ENCODE results near the gene RCOR1.

Gene RCOR1

GRCh38 chr14:102697501-102697900, 105.1 kb downstream of the RCOR1 start:
- no peak overlapping the region for H3K4me3 Mint-ChIP-seq
- peaks cover 4% of the 10 kb centered on the region for H3K9me3 Mint-ChIP-seq
- peaks cover 16% of the 10 kb centered on the region for H3K36me3 Mint-ChIP-seq (ENCODE audit: low read depth)
- H3K4me1 Mint-ChIP-seq (ENCODE audit: low read depth), result peaks cover 19% of the 10 kb centered on the region
- H3K27me3 Mint-ChIP-seq (ENCODE audit: low read depth), result no peaks in the 10 kb centered on the region
- H3K27ac Mint-ChIP-seq, result no peak overlapping the region
- no peak for DNase-seq (ENCODE audit: low spot score)

GRCh38 chr14:102699416-102700110, 107.1 kb downstream of the RCOR1 start:
- Mint-ChIP-seq H3K9me3 (peaks cover 14% of the 10 kb centered on the region), H3K27me3 (ENCODE audit: low read depth) (no peaks in the 10 kb centered on the region), H3K4me3 (no peak overlapping the region), H3K27ac (no peak overlapping the region), H3K36me3 (ENCODE audit: low read depth) (peaks cover 25% of the 10 kb centered on the region), H3K4me1 (ENCODE audit: low read depth) (peaks cover 16% of the 10 kb centered on the region)
- DNase-seq (ENCODE audit: low spot score), result no peak

GRCh38 chr14:102708494-102708893, 116.0 kb downstream of the RCOR1 start:
- H3K4me3 Mint-ChIP-seq, result no peak overlapping the region
- no peaks in the 10 kb centered on the region for H3K9me3 Mint-ChIP-seq
- no peaks in the 10 kb centered on the region for H3K4me1 Mint-ChIP-seq (ENCODE audit: low read depth)
- peaks cover 28% of the 10 kb centered on the region for H3K36me3 Mint-ChIP-seq (ENCODE audit: low read depth)
- H3K27me3 Mint-ChIP-seq (ENCODE audit: low read depth), result no peaks in the 10 kb centered on the region
- no peak for DNase-seq (ENCODE audit: low spot score)
- no peak overlapping the region for H3K27ac Mint-ChIP-seq

GRCh38 chr14:102711207-102711606, 118.8 kb downstream of the RCOR1 start:
- Mint-ChIP-seq H3K4me1 (ENCODE audit: low read depth) (peaks cover 1% of the 10 kb centered on the region), H3K4me3 (no peak overlapping the region), H3K9me3 (no peaks in the 10 kb centered on the region), H3K27me3 (ENCODE audit: low read depth) (no peaks in the 10 kb centered on the region), H3K27ac (no peak overlapping the region), H3K36me3 (ENCODE audit: low read depth) (peaks cover 30% of the 10 kb centered on the region)
- DNase-seq (ENCODE audit: low spot score), result no peak

DNA sequence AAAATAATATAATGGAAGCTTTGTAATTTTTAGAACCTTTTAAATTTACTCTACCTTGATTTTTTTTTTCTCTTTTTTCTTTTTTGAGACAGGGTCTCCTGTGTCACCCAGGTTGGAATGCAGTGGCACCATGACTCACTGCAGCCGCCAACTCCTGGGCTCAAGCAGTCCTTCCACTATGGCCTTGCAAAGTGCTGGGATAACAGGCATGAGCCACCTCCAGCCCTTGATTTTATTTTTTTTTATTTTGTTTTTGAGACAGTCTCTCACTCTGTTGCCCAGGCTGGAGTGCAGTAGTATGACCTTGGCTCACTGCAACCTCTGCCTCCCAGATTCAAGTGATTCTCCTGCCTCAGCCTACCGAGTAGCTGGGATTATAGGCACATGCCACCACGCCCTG, 119.5 kb downstream of the RCOR1 start:
- peaks cover 33% of the 10 kb centered on the region for H3K36me3 Mint-ChIP-seq (ENCODE audit: low read depth)
- H3K4me3 Mint-ChIP-seq, result no peak overlapping the region
- no peak for DNase-seq (ENCODE audit: low spot score)
- no peaks in the 10 kb centered on the region for H3K9me3 Mint-ChIP-seq
- H3K27ac Mint-ChIP-seq, result no peak overlapping the region
- H3K4me1 Mint-ChIP-seq (ENCODE audit: low read depth), result peaks cover 5% of the 10 kb centered on the region
- no peaks in the 10 kb centered on the region for H3K27me3 Mint-ChIP-seq (ENCODE audit: low read depth)

- DNase-seq (ENCODE audit: low spot score), result no peak
- peaks cover 51% of the 10 kb centered on the region for H3K36me3 Mint-ChIP-seq (ENCODE audit: low read depth)
- peak overlapping the region; percentile 18 for H3K4me3 Mint-ChIP-seq
- H3K27ac Mint-ChIP-seq, result peak overlapping the region; percentile 49
- no peaks in the 10 kb centered on the region for H3K9me3 Mint-ChIP-seq
- no peaks in the 10 kb centered on the region for H3K27me3 Mint-ChIP-seq (ENCODE audit: low read depth)
- H3K4me1 Mint-ChIP-seq (ENCODE audit: low read depth), result peaks cover 12% of the 10 kb centered on the region
Observed at GRCh38 chr14:102717276-102717675, 124.8 kb downstream of the RCOR1 start.

DNA sequence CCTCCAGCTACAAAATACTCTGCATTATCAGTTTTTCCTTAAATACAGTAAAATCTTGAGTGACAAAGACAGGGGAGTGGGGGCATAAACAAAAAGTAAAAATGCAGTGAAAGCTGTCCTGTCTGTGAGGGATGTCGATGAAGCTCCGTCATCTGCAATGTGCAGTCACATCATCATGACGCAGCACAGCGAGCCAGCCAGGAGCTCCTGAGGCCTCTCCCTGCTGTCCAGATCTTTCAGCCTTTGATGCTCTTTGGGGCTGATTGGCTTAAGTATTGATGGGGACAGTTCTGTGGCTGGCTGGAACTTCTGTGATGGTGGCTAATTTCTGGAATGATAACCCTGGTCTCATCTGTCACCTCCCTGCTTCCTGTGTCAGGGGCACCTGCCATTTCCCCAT, 130.2 kb downstream of the RCOR1 start:
- H3K36me3 Mint-ChIP-seq (ENCODE audit: low read depth), result peaks cover 62% of the 10 kb centered on the region
- H3K27ac Mint-ChIP-seq, result no peak overlapping the region
- H3K9me3 Mint-ChIP-seq, result no peaks in the 10 kb centered on the region
- no peaks in the 10 kb centered on the region for H3K27me3 Mint-ChIP-seq (ENCODE audit: low read depth)
- no peak overlapping the region for H3K4me3 Mint-ChIP-seq
- H3K4me1 Mint-ChIP-seq (ENCODE audit: low read depth), result no peaks in the 10 kb centered on the region
- DNase-seq (ENCODE audit: low spot score), result no peak

DNA sequence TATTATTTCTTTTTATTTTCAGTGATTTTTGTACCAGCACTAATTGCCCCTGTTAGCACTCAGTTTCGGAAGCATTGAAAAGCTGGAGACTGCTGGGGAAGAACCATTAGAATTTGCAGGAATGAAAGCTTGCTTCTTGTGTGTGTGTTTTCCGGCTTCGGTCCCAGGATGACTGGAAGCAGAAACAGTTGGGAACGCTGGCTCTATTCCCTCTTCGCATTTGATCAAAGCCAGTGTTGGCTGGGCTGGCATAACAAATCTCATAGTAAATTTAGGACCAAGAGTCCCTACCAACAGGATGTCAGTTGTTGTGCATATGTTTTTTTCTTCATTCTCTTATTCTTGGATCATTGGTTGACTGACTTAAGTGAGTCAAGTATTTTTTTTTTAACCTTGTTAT, 131.2 kb downstream of the RCOR1 start:
- H3K4me3 Mint-ChIP-seq, result no peak overlapping the region
- H3K36me3 Mint-ChIP-seq (ENCODE audit: low read depth), result peaks cover 62% of the 10 kb centered on the region
- DNase-seq (ENCODE audit: low spot score), result no peak
- H3K27ac Mint-ChIP-seq, result no peak overlapping the region
- no peaks in the 10 kb centered on the region for H3K4me1 Mint-ChIP-seq (ENCODE audit: low read depth)
- H3K9me3 Mint-ChIP-seq, result no peaks in the 10 kb centered on the region
- H3K27me3 Mint-ChIP-seq (ENCODE audit: low read depth), result no peaks in the 10 kb centered on the region

DNA sequence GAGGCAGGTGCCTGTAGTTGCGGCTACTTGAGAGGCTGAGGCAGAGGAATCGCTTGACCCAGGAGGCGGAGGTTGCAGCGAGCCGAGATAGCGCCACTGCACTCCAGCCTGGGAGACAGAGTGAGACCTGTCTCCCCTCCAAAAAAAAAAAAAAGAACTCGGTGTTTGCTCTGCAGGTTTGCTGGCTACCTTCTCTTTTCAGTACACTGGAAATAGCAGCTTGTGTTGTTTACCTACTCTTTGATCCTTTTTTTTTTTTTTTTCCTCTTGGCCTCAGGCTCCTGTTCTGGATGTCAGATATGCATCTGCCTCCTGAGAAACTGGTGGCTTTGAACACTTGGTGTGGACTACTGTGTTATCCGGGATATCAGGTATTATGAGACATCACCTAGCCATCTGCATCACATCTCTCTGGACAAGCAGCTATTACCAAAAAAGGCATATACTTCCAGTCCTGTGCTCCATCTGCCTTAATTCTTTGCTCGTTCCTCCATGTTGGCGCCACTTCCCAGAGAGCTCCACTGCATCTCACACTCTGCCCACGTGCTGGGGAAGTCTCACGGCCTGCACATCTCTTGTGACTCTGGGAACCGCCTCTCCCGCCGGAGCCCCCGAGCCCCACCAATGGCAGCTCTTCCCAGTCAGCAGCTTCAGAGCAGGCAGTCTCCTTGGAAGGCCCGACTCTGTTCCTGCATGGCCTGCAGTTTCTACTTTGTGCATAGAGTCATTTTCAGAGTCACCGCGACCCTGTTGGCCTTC, 133.9 kb downstream of the RCOR1 start:
- Mint-ChIP-seq H3K4me1 (ENCODE audit: low read depth) (no peaks in the 10 kb centered on the region), H3K27ac (no peak overlapping the region), H3K9me3 (no peaks in the 10 kb centered on the region), H3K4me3 (no peak overlapping the region), H3K36me3 (ENCODE audit: low read depth) (peaks cover 47% of the 10 kb centered on the region), H3K27me3 (ENCODE audit: low read depth) (no peaks in the 10 kb centered on the region)
- no peak for DNase-seq (ENCODE audit: low spot score)

- no peaks in the 10 kb centered on the region for H3K4me1 Mint-ChIP-seq (ENCODE audit: low read depth)
- DNase-seq (ENCODE audit: low spot score), result no peak
- H3K27ac Mint-ChIP-seq, result no peak overlapping the region
- H3K9me3 Mint-ChIP-seq, result no peaks in the 10 kb centered on the region
- no peak overlapping the region for H3K4me3 Mint-ChIP-seq
- H3K27me3 Mint-ChIP-seq (ENCODE audit: low read depth), result no peaks in the 10 kb centered on the region
- H3K36me3 Mint-ChIP-seq (ENCODE audit: low read depth), result peaks cover 38% of the 10 kb centered on the region
Observed at GRCh38 chr14:102727336-102728095, 135.1 kb downstream of the RCOR1 start.

GRCh38 chr14:102728501-102728900, 136.1 kb downstream of the RCOR1 start:
- DNase-seq (ENCODE audit: low spot score), result no peak
- no peaks in the 10 kb centered on the region for H3K4me1 Mint-ChIP-seq (ENCODE audit: low read depth)
- H3K9me3 Mint-ChIP-seq, result no peaks in the 10 kb centered on the region
- H3K4me3 Mint-ChIP-seq, result no peak overlapping the region
- H3K36me3 Mint-ChIP-seq (ENCODE audit: low read depth), result peaks cover 32% of the 10 kb centered on the region
- H3K27me3 Mint-ChIP-seq (ENCODE audit: low read depth), result no peaks in the 10 kb centered on the region
- H3K27ac Mint-ChIP-seq, result no peak overlapping the region

GRCh38 chr14:102729268-102729667, 136.8 kb downstream of the RCOR1 start:
- peaks cover 26% of the 10 kb centered on the region for H3K36me3 Mint-ChIP-seq (ENCODE audit: low read depth)
- H3K27ac Mint-ChIP-seq, result no peak overlapping the region
- H3K9me3 Mint-ChIP-seq, result no peaks in the 10 kb centered on the region
- DNase-seq (ENCODE audit: low spot score), result no peak
- H3K27me3 Mint-ChIP-seq (ENCODE audit: low read depth), result no peaks in the 10 kb centered on the region
- no peak overlapping the region for H3K4me3 Mint-ChIP-seq
- H3K4me1 Mint-ChIP-seq (ENCODE audit: low read depth), result no peaks in the 10 kb centered on the region

GRCh38 chr14:102729825-102730224, 137.4 kb downstream of the RCOR1 start:
- Mint-ChIP-seq H3K4me1 (ENCODE audit: low read depth) (no peaks in the 10 kb centered on the region), H3K36me3 (ENCODE audit: low read depth) (peaks cover 22% of the 10 kb centered on the region), H3K9me3 (no peaks in the 10 kb centered on the region), H3K4me3 (no peak overlapping the region), H3K27me3 (ENCODE audit: low read depth) (no peaks in the 10 kb centered on the region), H3K27ac (no peak overlapping the region)
- DNase-seq (ENCODE audit: low spot score), result no peak
